ENCODE results near the gene GPC5. TPM values are rescaled to one million over a fixed set of nuclear protein-coding genes. Genes with fewer than 3 reads are reported as not detected.

The GPC5 gene
- total RNA-seq, 1 donor from 2014 or later = 0.99 TPM

GRCh38 chr13:91357613-91358386, 40.6 kb upstream of the GPC5 start:
- no peaks in the 10 kb centered on the region for H3K27me3 Mint-ChIP-seq (ENCODE audit: low read depth)
- no peak overlapping the region for H3K4me3 Mint-ChIP-seq (ENCODE audit: unreplicated experiment)
- H3K36me3 Mint-ChIP-seq (ENCODE audit: low read depth) = peaks cover 19% of the 10 kb centered on the region
- no peaks in the 10 kb centered on the region for H3K9me3 Mint-ChIP-seq (ENCODE audit: low read depth)
- H3K27ac Mint-ChIP-seq (ENCODE audit: unreplicated experiment) = no peak overlapping the region
- TF ChIP-seq, protein P1, sequence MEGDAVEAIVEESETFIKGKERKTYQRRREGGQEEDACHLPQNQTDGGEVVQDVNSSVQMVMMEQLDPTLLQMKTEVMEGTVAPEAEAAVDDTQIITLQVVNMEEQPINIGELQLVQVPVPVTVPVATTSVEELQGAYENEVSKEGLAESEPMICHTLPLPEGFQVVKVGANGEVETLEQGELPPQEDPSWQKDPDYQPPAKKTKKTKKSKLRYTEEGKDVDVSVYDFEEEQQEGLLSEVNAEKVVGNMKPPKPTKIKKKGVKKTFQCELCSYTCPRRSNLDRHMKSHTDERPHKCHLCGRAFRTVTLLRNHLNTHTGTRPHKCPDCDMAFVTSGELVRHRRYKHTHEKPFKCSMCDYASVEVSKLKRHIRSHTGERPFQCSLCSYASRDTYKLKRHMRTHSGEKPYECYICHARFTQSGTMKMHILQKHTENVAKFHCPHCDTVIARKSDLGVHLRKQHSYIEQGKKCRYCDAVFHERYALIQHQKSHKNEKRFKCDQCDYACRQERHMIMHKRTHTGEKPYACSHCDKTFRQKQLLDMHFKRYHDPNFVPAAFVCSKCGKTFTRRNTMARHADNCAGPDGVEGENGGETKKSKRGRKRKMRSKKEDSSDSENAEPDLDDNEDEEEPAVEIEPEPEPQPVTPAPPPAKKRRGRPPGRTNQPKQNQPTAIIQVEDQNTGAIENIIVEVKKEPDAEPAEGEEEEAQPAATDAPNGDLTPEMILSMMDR (IDR thresholded peaks at IDR 0.05) = no peak
- peaks cover 48% of the 10 kb centered on the region for H3K4me1 Mint-ChIP-seq (ENCODE audit: low read depth)
- no peak for DNase-seq (ENCODE audit: low spot score)

- H3K27me3 Mint-ChIP-seq (ENCODE audit: low read depth) = no peaks in the 10 kb centered on the region
- DNase-seq (ENCODE audit: low spot score) = no peak
- H3K36me3 Mint-ChIP-seq (ENCODE audit: low read depth) = peaks cover 19% of the 10 kb centered on the region
- TF ChIP-seq, protein P1 (IDR thresholded peaks at IDR 0.05) = no peak
- no peaks in the 10 kb centered on the region for H3K9me3 Mint-ChIP-seq (ENCODE audit: low read depth)
- H3K4me3 Mint-ChIP-seq (ENCODE audit: unreplicated experiment) = no peak overlapping the region
- H3K4me1 Mint-ChIP-seq (ENCODE audit: low read depth) = peaks cover 42% of the 10 kb centered on the region
- no peak overlapping the region for H3K27ac Mint-ChIP-seq (ENCODE audit: unreplicated experiment)
Observed at GRCh38 chr13:91358387-91358782, 40.0 kb upstream of the GPC5 start.

- Mint-ChIP-seq H3K9me3 (ENCODE audit: low read depth) (no peaks in the 10 kb centered on the region), H3K36me3 (ENCODE audit: low read depth) (peaks cover 17% of the 10 kb centered on the region), H3K27ac (ENCODE audit: unreplicated experiment) (peak overlapping the region; percentile 19), H3K4me1 (ENCODE audit: low read depth) (peaks cover 35% of the 10 kb centered on the region), H3K4me3 (ENCODE audit: unreplicated experiment) (no peak overlapping the region), H3K27me3 (ENCODE audit: low read depth) (no peaks in the 10 kb centered on the region)
- TF ChIP-seq, protein P1 (IDR thresholded peaks at IDR 0.05) = no peak
- DNase-seq (ENCODE audit: low spot score) = no peak
Observed at GRCh38 chr13:91359111-91359510, 39.3 kb upstream of the GPC5 start.

- DNase-seq (ENCODE audit: low spot score) = no peak
- Mint-ChIP-seq H3K27ac (ENCODE audit: unreplicated experiment) (peak overlapping the region; percentile 24), H3K27me3 (ENCODE audit: low read depth) (no peaks in the 10 kb centered on the region), H3K36me3 (ENCODE audit: low read depth) (peaks cover 13% of the 10 kb centered on the region), H3K4me3 (ENCODE audit: unreplicated experiment) (no peak overlapping the region), H3K4me1 (ENCODE audit: low read depth) (peaks cover 30% of the 10 kb centered on the region), H3K9me3 (ENCODE audit: low read depth) (no peaks in the 10 kb centered on the region)
- TF ChIP-seq, protein P1 (IDR thresholded peaks at IDR 0.05) = no peak
Observed at GRCh38 chr13:91359631-91360030, 38.8 kb upstream of the GPC5 start.

- H3K27me3 Mint-ChIP-seq (ENCODE audit: low read depth) = no peaks in the 10 kb centered on the region
- no peak overlapping the region for H3K27ac Mint-ChIP-seq (ENCODE audit: unreplicated experiment)
- H3K9me3 Mint-ChIP-seq (ENCODE audit: low read depth) = no peaks in the 10 kb centered on the region
- no peak overlapping the region for H3K4me3 Mint-ChIP-seq (ENCODE audit: unreplicated experiment)
- H3K4me1 Mint-ChIP-seq (ENCODE audit: low read depth) = peaks cover 25% of the 10 kb centered on the region
- H3K36me3 Mint-ChIP-seq (ENCODE audit: low read depth) = peaks cover 8% of the 10 kb centered on the region
- no peak for DNase-seq (ENCODE audit: low spot score)
- TF ChIP-seq, protein P1 (IDR thresholded peaks at IDR 0.05) = no peak
Observed at GRCh38 chr13:91360246-91360751, 38.1 kb upstream of the GPC5 start.

Data from chondrocyte (in vitro differentiated cells).